Ovary (tissue), 3 donors: ENCODE results near the gene PHLDB3.

Source experiments
- EP300 ChIP-seq: sonication (generic); formaldehyde crosslinking; IDR thresholded peaks from one replicate; pipeline ENCODE4 v1.6.1; 2017; ENCODE audit warnings: antibody characterized with exemption
- POLR2A ChIP-seq: fragments of 450-650 bp; IDR thresholded peaks from one replicate; pipeline ENCODE4 v1.6.1; 2017; ENCODE audit warnings: antibody characterized with exemption, mild to moderate bottlenecking, moderate library complexity
- TF ChIP-seq, protein P1 (sequence below), 3 donors: fragments of 450-650 bp in 2 of 3; fragments of 200-600 bp in 1 of 3; IDR thresholded peaks; one replicate each; pipeline versions ENCODE4 v1.5.1 to v1.8.0; 2016 to 2022; ENCODE audit warnings: antibody characterized with exemption in 3 of 3, mild to moderate bottlenecking in 1 of 3
- donor health status: DM: no; HTN: no; CAD: no.

DNA sequence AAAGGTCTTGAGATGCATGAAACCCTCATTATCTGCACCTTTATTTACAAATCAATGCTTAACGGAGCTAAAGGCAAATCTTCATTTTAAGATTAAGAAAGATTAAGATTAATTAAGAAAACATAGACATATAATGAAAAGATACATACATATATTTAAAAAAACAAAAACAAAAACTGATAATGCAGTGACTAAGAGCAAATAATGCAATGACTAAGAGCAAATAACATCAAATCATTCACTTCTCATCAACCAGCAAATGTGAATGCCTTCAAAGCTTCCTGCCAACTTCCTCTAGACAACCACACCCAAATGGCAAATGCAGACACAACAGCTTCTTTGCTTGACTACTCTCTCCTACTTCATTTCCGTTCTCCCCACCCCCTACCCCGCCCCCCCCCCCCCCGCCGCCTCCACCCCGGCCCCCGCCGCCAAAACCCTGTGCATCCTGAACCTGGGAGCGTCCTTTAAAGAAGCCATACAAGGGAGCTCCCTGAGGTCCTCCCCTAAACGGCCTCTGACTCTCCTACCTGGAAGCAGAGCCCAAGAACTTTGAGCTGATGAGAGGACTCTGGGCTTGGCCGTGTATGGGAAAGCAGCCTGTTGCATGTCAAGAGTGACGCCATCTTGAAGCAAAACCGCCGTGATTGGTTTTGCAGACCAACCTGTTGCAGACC is 65.4 kb downstream of the PHLDB3 start:
- no peak for TF ChIP-seq EP300
- TF ChIP-seq, protein P1, sequence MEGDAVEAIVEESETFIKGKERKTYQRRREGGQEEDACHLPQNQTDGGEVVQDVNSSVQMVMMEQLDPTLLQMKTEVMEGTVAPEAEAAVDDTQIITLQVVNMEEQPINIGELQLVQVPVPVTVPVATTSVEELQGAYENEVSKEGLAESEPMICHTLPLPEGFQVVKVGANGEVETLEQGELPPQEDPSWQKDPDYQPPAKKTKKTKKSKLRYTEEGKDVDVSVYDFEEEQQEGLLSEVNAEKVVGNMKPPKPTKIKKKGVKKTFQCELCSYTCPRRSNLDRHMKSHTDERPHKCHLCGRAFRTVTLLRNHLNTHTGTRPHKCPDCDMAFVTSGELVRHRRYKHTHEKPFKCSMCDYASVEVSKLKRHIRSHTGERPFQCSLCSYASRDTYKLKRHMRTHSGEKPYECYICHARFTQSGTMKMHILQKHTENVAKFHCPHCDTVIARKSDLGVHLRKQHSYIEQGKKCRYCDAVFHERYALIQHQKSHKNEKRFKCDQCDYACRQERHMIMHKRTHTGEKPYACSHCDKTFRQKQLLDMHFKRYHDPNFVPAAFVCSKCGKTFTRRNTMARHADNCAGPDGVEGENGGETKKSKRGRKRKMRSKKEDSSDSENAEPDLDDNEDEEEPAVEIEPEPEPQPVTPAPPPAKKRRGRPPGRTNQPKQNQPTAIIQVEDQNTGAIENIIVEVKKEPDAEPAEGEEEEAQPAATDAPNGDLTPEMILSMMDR (IDR thresholded peaks at IDR 0.05) = no peak
- no peak for TF ChIP-seq POLR2A
